Loucy (cell line): ENCODE measurements around the gene ARIH1.

Source experiments
- CTCF ChIP-seq: fragments of 200-600 bp; sonication (generic); conservative IDR thresholded peaks from 2 replicates; pipeline ENCODE4 v1.5.1; 2014; ENCODE audit warnings: mild to moderate bottlenecking, antibody characterized with exemption, low read length
- EZH2phosphoT487 ChIP-seq: fragments of 200-600 bp; IDR thresholded peaks from 2 replicates; pipeline ENCODE4 v1.6.1; 2018; ENCODE audit warnings: antibody characterized with exemption, mild to moderate bottlenecking, moderate library complexity, borderline replicate concordance

GRCh38 chr15:72502220-72502809, 28.2 kb downstream of the ARIH1 start:
- no peak for TF ChIP-seq CTCF
- TF ChIP-seq EZH2phosphoT487, result no peak
